HG03039 (cell line): ENCODE results near the gene IGF2BP3.
"Not testable (repeated sequence)": the region's sequence is repeated elsewhere in the genome, so short reads cannot be mapped to it uniquely, and the experiment has no call there.

Experiments used
- ATAC-seq: cut with Tn5 transposase; IDR thresholded peaks from one replicate; pipeline ENCODE4 v1.9.1; 2021; ENCODE audit warnings: mild to moderate bottlenecking, moderate library complexity; ENCODE audit not compliant: unreplicated experiment

Gene IGF2BP3

DNA sequence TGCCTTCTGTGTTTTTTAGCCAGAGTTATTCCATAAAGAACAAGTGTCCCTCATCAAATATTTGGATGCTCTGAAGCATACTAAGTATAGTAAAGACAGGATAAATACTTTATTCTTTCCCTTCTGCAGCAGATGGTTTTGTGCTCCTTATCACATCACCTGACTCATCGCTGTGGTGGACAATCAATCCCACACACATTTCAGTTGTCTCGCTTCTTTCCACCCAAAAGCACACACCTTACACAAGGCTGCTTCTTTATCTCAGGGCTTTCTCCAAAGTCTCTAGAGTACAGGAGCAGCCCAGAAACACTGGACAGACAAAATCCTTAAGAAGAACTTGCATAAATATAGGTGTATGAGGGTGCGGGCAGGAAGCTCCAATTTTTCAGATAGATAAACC is 43.4 kb downstream of the IGF2BP3 start:
- no peak for ATAC-seq

DNA sequence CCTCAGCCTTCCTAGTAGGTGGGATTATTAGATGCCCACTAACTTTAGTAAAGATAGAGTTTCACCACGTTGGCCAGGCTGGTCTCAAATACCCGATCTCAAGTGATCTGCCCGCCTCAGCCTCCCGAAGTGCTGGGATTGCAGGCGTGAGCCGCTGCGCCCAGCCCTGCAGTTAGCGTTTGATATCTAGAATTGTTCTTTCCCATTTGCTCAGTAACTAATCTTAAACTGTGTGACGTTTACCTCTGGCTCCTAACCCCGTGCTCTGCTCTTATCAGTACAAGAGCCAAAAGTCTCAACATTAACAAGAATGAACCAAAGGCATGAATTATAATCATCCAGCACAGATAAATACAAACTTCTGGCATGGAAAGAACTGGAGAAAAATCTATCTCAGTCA is 47.4 kb downstream of the IGF2BP3 start:
- ATAC-seq, result no peak

DNA sequence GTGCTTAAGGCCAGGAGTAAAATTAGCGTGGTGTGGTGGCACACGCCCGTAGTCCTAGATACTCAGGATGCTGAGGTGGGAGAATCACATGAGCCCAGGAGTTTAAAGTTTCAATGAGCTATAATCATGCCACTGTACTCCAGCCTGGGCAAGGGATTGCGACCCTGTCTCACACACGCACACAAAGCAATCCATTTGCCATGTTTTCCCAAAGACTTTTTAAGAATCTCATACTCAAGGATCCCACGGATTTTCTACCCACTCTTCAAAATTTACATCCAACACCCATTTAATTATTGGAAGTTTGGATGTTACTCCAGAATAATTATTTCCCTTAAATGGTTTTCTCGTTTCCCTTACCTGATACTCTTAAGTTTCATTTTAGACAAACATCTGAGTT is 47.9 kb downstream of the IGF2BP3 start:
- no peak for ATAC-seq

DNA sequence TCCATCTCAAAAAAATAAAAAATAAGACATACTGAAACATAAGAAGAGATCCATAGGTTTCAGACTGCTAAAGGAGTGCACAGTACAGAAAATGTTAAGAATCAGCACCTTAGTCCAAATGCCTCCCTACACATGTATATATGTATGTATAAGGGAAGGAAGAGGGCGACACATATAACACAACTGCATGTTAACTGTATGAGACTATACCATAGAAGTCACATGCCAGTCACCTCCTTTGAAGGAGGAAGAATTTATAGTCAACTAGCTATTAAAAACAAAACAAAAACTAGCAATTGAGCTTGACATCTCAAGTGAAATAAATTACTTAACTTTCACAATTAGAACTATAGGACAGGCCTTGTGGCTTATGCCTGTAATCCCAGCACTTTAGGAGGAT is 50.4 kb downstream of the IGF2BP3 start:
- ATAC-seq, result no peak

DNA sequence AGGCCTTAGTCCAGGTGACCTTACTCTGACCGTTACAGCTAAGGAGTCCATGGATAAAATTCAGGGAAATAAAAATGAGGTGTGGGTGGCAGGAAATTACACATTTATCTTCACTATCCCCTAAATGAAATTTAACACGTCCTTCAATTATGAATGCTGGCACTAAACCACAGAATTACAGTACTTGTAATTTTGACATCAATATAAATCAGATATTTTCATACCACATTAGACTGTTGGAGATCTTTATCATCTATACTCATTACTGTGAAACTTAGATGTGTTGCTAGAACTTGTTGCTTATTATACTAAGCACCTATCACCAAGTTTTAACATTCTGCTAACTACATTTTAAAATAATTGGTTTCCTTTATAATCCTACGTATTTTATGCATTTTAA is 51.1 kb downstream of the IGF2BP3 start:
- no peak for ATAC-seq

DNA sequence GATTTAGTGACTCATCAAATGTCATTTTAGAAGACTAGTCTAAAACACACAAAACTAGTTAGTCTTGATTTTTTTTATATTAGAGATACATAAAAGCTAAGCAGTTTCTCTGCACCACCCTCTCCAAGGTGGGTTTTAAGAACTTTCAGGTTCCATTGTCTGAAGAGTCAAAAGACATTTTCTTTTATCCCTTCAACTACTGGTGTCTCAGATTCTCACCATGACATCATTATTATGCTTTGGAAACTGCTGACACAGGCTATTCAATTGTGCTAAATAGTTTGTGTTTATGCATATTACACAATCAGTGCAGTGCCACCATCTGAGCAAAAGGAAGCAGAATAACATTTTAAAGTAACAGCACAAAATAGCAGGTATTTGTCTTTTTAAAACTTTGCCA is 52.2 kb downstream of the IGF2BP3 start:
- ATAC-seq, result no peak

DNA sequence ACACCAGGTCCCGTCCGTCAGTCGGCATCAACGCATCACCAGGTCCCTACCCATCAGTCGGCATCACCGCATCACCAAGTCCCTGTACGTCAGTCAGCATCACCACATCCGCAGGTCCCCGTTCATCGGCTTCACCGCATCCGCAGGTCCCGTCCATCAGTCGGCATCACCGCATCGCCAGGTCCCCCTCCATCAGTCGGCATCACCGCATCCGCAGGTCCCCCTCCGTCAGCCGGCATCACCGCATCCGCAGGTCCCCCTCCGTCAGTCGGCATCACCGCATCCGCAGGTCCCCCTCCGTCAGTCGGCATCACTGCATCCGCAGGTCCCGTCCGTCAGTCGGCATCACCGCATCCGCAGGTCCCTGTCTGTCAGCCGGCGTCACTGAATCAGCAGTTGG is 55.1 kb downstream of the IGF2BP3 start:
- no peak for ATAC-seq

DNA sequence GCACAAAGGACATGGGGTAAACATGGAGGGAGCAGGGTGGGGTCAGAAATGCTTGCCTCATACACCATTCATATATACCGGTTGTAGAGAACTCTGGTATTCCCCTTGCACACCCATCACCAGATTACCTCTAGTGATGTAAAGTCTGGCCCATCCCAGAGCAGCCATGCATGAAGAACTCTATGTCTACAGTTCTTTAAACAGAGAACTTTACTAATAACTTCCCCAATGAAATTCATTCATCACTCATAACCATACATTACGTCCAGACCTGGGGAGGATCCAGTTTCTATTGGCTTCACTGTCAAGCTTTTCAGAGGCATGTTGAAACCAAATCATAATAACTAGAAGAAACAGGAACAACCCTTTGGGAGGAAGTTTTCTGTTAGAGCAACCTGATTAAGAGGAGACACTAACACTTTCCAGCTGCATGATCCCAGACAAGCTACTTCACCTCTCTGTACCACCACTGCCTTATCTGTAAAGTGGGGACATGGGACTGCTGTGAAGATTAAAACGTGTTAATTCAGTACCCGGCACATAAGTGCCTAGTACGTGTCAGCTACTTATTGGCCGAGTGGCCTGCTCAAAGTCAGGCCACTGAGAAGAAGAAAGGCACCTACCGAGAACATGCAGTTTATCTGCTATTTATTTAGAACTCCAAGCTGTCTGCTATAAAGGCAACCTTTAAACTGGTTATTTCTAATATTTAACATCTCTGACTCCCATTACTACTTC is 59.7 kb downstream of the IGF2BP3 start:
- ATAC-seq, result peak; percentile 89

DNA sequence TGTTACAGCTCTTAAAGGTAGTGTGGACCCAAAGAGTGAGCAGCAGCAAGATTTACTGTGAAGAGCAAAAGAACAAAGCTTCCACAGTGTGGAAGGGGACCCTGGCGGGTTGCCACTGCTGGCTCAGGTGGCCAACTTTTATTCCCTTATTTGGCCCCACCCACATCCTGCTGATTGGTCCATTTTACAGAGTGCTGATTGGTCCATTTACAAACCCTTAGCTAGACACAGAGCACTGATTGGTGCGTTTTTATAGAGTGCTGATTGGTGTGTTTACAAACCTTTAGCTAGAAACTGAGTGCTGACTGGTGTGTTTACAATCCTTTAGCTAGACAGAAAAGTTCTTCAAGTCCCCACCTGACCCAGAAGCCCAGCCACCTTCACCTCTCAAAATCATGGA is 63.7 kb downstream of the IGF2BP3 start:
- ATAC-seq, result not testable (repeated sequence)

DNA sequence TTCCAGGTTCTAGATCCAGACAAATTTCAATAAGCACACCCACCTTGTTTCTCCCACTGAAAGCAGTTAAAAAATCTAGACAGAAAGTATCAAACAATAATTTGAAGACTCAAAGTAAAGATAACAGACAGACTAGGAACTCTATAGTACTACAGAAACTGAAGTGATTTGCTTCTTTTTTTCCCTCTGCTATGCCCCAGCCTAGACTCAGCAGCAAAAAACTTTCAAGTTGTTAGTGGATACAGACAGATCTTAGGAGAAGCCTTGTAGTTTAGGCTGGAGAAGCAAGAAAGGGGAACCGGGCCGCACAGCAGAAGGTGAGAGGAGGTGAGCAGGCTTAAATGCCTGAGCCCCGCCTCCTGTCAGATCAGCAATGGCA is 65.1 kb downstream of the IGF2BP3 start:
- ATAC-seq, result no peak

DNA sequence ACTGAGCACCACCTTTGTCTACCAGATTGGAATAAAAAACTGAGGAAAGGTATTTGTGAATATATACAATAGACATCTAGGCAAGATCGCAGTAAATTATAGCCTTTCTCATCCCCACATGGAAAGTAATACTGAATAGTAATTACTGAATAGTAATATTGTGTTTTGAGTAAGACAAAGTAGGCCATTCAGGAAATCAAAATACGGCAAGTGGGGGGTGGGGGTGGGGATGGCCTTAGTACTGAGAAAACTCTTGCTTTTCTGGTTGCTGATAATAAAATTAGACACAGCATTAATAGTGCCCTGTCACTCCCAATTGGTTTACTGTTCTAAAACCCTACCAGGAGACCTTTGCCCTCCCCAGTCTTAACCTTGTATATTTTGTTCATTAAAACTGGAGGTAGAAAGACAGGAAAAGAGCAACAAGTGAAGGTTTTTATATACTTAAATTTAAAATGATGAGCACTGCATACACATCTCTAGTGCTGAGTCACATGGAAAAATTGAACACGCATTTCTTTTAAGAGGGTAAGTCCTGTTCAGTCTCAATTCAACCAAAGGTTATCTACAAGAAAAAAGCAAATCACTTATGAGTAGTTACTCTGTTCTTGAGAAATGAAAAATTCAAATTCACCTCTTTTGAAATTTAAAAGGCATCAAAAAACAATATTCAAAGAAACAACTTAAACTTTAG is 65.6 kb downstream of the IGF2BP3 start:
- ATAC-seq, result no peak

DNA sequence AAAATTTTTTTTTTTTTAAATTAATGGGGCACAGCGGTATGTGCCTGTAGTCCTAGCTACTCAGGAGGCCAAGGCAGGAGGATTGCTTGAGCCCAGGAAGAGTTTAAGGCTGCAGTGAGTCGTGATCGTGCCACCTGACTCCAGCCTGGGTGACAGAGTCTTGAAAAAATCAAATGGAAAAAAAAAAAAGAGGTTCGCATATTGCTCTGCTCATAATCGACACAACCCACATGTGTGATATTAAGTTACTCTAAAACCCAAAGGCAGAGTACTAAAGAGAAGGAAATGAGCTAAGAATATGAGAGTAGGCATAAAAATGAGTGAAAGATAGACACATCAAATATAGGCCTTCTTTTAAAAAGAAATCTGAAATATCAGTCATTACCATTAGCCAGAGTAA is 66.3 kb downstream of the IGF2BP3 start:
- ATAC-seq, result no peak

DNA sequence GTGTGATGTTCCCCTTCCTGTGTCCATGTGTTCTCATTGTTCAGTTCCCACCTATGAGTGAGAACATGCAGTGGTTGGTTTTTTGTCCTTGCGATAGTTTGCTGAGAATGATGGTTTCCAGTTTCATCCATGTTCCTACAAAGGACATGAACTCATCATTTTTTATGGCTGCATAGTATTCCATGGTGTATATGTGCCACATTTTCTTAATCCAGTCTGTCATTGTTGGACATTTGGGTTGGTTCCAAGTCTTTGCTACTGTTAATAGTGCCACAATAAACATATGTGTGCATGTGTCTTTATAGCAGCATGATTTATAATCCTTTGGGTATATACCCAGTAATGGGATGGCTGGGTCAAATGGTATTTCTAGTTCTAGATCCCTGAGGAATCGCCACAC is 72.2 kb downstream of the IGF2BP3 start:
- not testable (repeated sequence) for ATAC-seq

DNA sequence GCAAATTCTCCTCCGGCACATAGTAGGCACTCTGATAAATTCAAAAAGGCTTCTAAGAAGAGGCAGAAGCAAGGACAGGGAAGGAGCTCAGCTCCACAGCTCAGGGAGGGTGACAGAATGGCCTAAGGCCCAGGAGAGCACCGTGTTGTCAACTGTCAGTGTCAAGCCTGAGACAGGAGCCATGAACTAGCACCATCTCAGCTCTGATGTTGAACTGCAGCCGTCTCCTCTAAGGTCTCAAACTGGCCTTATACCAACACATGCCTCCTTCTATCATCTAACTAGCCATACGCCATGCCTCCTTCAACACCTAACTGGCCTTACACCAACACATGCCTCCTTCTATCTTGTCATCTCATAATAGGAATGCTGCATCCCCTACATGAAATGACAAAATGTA is 73.0 kb downstream of the IGF2BP3 start:
- ATAC-seq, result no peak

DNA sequence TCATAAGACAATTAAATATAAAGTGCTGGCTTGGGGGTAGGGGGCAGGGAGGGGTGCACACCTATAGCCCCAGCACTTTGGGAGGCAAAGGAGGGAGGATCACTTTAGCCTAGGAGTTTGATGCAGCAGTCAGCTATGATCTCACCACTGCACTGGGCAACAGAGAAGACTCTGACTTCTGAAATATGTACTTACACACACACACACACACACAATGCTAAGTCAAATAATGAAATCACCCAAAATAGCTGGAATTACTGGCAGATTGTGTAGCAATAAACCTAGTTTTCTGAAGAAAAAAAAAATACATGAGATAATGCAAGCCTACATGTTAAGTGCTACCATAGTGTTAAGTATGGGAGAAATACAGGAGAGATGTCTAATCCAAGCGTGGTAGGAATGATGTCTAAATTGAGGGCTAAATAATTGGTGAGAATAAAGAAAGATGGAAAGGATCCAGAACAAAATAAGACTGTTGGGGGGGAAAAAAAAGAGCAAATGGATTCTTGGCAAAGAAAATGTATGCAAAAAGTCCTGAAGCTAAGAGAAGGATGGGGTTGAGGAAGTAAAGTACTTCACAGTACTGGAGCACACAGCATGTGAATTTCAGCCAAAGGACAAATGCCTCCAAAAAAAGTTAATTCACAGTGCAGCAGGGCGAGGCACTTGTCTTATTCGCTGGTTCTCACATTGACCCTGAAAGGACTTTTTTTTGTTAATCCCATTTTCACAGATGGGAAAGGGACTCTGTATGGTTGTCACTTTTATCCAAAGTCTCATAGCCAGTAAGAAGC is 73.9 kb downstream of the IGF2BP3 start:
- no peak for ATAC-seq

DNA sequence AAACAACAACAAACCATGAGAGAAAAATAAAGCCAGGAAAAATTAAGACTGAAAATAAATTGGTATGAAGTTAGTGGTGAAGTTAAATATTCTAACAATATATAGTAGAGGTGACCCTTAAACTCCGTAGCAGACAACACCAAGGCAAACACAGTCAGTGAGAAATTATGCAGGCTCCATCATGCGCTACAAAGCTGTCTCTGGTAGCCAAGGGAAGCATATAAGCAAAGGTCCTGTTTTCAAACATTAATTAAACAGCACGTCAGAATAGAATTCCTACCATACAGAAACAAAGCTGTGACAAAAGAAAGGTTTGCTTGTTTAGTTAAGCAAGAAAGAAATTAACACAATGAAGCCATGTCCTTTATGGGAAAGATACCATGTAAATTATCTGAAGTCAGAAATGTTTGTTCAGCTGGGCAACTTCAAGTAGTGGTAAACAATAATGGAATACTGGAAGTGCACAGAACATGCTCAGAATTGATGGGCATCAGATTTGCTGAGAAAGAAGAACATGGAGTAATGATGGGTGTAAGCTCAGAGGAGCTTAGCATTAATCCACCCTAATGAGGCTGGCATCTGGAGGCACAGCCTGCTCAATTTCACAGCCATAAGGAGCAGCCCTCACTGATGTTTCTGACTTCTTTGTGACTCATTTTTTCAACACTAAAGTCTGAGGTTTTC is 75.7 kb downstream of the IGF2BP3 start:
- ATAC-seq, result no peak

DNA sequence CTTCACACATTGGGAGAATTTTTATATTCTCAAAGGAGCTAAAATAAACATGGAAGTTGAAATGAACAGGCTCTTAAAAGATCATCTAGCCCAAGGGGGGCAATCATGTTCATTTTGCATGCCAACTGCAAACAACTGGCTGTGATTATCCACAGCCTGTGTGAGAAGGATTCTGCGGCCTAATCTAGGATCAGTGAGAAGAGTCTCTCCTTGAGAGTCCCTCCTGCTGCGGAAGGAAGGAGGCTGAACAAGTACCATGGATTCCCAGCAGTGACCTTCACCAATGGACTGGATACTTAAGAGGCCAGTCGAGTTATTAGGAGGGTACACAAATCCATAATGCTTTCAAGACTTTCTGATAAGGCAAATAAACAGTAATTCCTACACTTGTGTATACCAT is 76.7 kb downstream of the IGF2BP3 start:
- ATAC-seq, result no peak

DNA sequence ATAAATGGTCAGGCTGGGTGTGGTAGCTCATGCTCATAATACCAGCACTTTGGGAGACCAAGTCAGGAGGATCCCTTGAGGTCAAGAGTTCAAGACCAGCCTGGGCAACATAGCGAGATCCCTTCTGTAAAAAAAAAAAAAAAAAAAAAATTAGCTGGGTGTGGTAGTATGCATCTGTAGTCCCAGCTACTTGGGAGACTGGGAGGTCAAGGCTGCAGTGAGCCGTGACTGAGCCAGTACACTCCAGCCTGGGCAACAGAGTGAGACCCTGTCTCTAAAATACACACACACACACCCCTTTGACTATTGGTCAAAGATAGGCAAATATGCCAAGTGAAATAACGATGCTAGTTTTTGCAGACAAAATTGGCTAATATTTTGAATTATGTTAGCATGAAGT is 80.6 kb downstream of the IGF2BP3 start:
- ATAC-seq, result no peak

DNA sequence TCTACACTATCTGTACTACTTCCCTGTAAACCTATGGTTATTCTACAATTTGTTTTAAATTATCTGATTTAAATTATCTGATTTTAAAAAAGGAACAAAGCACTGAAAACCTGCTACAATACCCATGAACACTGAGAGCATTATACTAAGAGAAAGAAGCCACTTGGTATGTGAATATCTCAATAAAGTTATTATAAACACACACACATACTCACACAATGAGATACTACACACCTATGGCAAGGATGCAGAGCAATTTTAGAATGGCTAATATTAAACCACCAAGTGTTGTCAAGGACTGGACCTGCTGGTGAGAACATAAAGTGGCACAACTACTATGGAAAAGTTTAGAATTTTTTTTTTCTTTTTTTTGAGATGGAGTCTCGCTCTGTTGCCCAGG is 82.7 kb downstream of the IGF2BP3 start:
- no peak for ATAC-seq

DNA sequence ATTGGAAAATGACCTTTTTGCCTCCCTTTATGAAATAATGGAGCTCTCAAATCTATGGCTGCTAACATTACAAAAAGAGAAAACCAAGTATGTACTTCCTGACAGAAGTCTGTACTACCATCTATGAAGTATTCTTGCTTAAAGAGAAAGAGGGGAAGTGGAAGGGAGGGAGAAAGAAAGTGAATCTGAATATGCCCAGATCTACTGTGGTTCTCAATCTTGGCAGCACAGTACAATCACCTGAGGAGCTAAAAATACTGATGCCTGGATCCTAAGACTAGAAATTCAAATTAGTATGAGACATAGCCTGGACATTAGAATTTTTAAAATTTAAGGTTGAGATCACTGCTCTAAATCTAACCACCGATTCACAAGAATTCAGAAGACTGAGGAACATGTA is 85.2 kb downstream of the IGF2BP3 start:
- no peak for ATAC-seq

DNA sequence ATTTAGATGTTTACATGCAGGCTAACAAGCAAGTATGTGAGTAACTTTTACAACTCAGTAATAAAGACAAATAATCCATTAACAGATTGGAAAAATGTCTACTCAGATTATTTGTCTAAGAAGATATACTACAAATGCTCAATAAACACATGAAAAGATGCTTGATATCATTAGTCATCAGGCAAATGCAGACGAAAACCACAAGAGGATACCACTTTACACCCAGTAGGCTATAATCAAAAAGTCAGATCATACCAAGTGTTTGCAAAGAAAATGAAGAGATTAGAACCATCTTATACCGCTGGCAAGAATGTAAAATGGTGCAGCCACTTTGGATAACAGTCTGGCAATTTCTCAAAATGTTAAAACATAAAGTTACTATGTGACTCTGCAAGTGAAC is 87.1 kb downstream of the IGF2BP3 start:
- ATAC-seq, result no peak
